Measurements from ENCODE around the gene DENND4C. TPM values are rescaled to one million over a fixed set of nuclear protein-coding genes. Genes with fewer than 3 reads are reported as not detected.

DENND4C gene
- total and polyA plus RNA-seq, 2 donors (not counting 1 experiment from before 2014, with no cell fraction given) = 27.4 to 87.0 TPM

DNA sequence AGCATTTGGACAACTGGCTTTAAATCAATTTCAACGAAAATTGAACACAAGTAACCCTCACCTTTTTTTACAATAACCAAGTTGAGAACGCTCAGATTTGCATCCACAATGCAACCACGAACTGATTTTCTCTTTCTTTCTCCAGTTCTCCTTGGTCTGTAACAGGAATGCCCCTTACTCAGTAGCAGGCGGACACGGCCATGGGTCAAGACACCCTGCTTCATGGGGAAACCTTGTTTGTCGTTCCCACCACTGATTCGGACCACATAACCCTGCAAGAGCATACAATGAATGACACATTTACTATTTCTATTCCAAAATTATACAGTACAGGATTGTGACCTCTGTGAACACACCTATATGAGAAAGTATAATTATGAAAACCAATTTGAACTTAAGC is 148.2 kb downstream of the DENND4C start:
- Histone ChIP-seq H3K4me2 (ENCODE audit: extremely low read depth, insufficient read depth, low read length) (peak overlapping the region; percentile 85), H3K9me3 (ENCODE audit: control insufficient read depth, insufficient read depth, low read depth, low read length) (no peaks in the 10 kb centered on the region), H3K27me3 (ENCODE audit: control insufficient read depth, insufficient read depth, low read length) (no peaks in the 10 kb centered on the region), H3K27ac (ENCODE audit: insufficient read depth, low read length) (no peak overlapping the region), H3K4me1 (ENCODE audit: control insufficient read depth, extremely low read depth, insufficient read depth, low read length) (peaks cover 2% of the 10 kb centered on the region), H4K20me1 (ENCODE audit: control insufficient read depth, extremely low read depth, insufficient read depth, low read length) (no peaks in the 10 kb centered on the region), H3K4me3 (replicated peaks in 1 of 4; ENCODE audit: control extremely low read depth in 1 of 4, insufficient read depth in 1 of 4, low read depth in 3 of 4, low read length in 4 of 4) (peak overlapping the region; percentile 78 to 94 (median 88)), H3K79me2 (ENCODE audit: control insufficient read depth, insufficient read depth, low read length) (peaks cover 31% of the 10 kb centered on the region), H2AFZ (ENCODE audit: low read length) (no peak overlapping the region), H3K36me3 (ENCODE audit: control insufficient read depth, insufficient read depth, low read length) (peaks cover 7% of the 10 kb centered on the region), H3K9ac (ENCODE audit: insufficient read depth, low read length) (peak overlapping the region; percentile 93)
- no peak for DNase-seq (ENCODE audit: low read depth in 2 of 2)
- TF ChIP-seq, protein P1, sequence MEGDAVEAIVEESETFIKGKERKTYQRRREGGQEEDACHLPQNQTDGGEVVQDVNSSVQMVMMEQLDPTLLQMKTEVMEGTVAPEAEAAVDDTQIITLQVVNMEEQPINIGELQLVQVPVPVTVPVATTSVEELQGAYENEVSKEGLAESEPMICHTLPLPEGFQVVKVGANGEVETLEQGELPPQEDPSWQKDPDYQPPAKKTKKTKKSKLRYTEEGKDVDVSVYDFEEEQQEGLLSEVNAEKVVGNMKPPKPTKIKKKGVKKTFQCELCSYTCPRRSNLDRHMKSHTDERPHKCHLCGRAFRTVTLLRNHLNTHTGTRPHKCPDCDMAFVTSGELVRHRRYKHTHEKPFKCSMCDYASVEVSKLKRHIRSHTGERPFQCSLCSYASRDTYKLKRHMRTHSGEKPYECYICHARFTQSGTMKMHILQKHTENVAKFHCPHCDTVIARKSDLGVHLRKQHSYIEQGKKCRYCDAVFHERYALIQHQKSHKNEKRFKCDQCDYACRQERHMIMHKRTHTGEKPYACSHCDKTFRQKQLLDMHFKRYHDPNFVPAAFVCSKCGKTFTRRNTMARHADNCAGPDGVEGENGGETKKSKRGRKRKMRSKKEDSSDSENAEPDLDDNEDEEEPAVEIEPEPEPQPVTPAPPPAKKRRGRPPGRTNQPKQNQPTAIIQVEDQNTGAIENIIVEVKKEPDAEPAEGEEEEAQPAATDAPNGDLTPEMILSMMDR (conservative IDR thresholded peaks at IDR 0.05 in 1 of 2, IDR thresholded peaks at IDR 0.05 in 1 of 2; ENCODE audit: low read depth in 1 of 2, low read length in 2 of 2) = no peak
- TF ChIP-seq EZH2 (IDR thresholded peaks at IDR 0.05; ENCODE audit: low read length, missing control alignments) = no peak

DNA sequence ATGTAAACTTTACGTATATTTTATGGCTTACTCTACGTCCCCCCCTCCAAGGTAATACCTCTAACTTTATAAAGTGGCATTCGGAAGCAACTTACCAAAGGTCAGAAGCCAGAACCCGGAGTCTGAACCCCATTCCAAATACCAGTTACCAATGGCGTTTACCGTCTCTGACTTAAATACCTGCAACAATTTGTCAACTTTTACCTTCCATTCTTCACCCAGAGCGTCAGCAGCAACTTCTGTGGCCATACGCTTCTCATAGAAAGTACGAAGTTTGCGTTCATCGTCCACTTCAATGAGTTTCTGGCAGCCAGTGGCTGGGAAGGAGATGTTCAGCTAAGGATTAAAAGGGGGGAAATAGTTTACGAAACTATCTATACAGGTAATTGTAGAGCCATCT is 148.8 kb downstream of the DENND4C start:
- no peak for TF ChIP-seq EZH2 (IDR thresholded peaks at IDR 0.05; ENCODE audit: low read length, missing control alignments)
- TF ChIP-seq, protein P1 (conservative IDR thresholded peaks at IDR 0.05 in 1 of 2, IDR thresholded peaks at IDR 0.05 in 1 of 2; ENCODE audit: low read depth in 1 of 2, low read length in 2 of 2) = no peak
- Histone ChIP-seq H3K27ac (ENCODE audit: insufficient read depth, low read length) (peak overlapping the region; percentile 91), H3K79me2 (ENCODE audit: control insufficient read depth, insufficient read depth, low read length) (peaks cover 31% of the 10 kb centered on the region), H3K36me3 (ENCODE audit: control insufficient read depth, insufficient read depth, low read length) (peaks cover 7% of the 10 kb centered on the region), H4K20me1 (ENCODE audit: control insufficient read depth, extremely low read depth, insufficient read depth, low read length) (no peaks in the 10 kb centered on the region), H3K9ac (ENCODE audit: insufficient read depth, low read length) (peak overlapping the region; percentile 93), H3K27me3 (ENCODE audit: control insufficient read depth, insufficient read depth, low read length) (no peaks in the 10 kb centered on the region), H3K4me2 (ENCODE audit: extremely low read depth, insufficient read depth, low read length) (peak overlapping the region; percentile 85), H3K4me1 (ENCODE audit: control insufficient read depth, extremely low read depth, insufficient read depth, low read length) (peaks cover 2% of the 10 kb centered on the region), H3K9me3 (ENCODE audit: control insufficient read depth, insufficient read depth, low read depth, low read length) (no peaks in the 10 kb centered on the region), H2AFZ (ENCODE audit: low read length) (no peak overlapping the region), H3K4me3 (replicated peaks in 1 of 4; ENCODE audit: control extremely low read depth in 1 of 4, insufficient read depth in 1 of 4, low read depth in 3 of 4, low read length in 4 of 4) (peak overlapping the region; percentile 78 to 94 (median 88))
- no peak for DNase-seq (ENCODE audit: low read depth in 2 of 2)

DNA sequence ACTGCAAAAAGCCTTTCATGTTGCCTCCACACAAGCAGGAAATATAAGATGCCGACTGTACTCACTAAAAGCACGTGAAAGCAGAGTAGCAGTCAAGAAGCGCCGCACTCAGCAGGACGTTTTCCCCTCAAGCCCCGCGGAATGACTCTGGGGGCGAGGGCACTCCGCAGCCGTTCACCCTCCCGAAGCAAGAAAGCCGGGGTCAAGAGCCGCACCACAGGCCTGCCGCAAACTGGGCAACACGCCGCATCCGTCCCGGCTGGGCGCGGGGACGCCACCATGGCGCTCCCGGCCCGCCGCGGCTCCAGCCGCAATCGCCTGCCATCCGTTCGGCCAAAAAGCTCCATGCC is 149.2 kb downstream of the DENND4C start:
- peak overlapping the region; percentile 91 for H3K27ac ChIP-seq (ENCODE audit: insufficient read depth, low read length)
- H3K4me3 ChIP-seq (replicated peaks in 1 of 4; ENCODE audit: control extremely low read depth in 1 of 4, insufficient read depth in 1 of 4, low read depth in 3 of 4, low read length in 4 of 4) = peak overlapping the region; percentile 78 to 94 (median 88)
- H3K9me3 ChIP-seq (ENCODE audit: control insufficient read depth, insufficient read depth, low read depth, low read length) = no peaks in the 10 kb centered on the region
- no peaks in the 10 kb centered on the region for H3K27me3 ChIP-seq (ENCODE audit: control insufficient read depth, insufficient read depth, low read length)
- H3K36me3 ChIP-seq (ENCODE audit: control insufficient read depth, insufficient read depth, low read length) = peaks cover 7% of the 10 kb centered on the region
- H2AFZ ChIP-seq (ENCODE audit: low read length) = peak overlapping the region; percentile 79
- H4K20me1 ChIP-seq (ENCODE audit: control insufficient read depth, extremely low read depth, insufficient read depth, low read length) = no peaks in the 10 kb centered on the region
- TF ChIP-seq, protein P1 (conservative IDR thresholded peaks at IDR 0.05 in 1 of 2, IDR thresholded peaks at IDR 0.05 in 1 of 2; ENCODE audit: low read depth in 1 of 2, low read length in 2 of 2) = no peak
- TF ChIP-seq EZH2 (IDR thresholded peaks at IDR 0.05; ENCODE audit: low read length, missing control alignments) = no peak
- H3K4me2 ChIP-seq (ENCODE audit: extremely low read depth, insufficient read depth, low read length) = peak overlapping the region; percentile 85
- H3K79me2 ChIP-seq (ENCODE audit: control insufficient read depth, insufficient read depth, low read length) = peaks cover 31% of the 10 kb centered on the region
- peak overlapping the region; percentile 93 for H3K9ac ChIP-seq (ENCODE audit: insufficient read depth, low read length)
- DNase-seq (ENCODE audit: low read depth in 2 of 2) = no peak
- H3K4me1 ChIP-seq (ENCODE audit: control insufficient read depth, extremely low read depth, insufficient read depth, low read length) = peaks cover 2% of the 10 kb centered on the region

Measured in fibroblast of lung (primary cell).